ENCODE measurements around the gene TNFRSF13B. TPM values are rescaled to one million over a fixed set of nuclear protein-coding genes. Genes with fewer than 3 reads are reported as not detected.

The TNFRSF13B gene
- total RNA-seq, 1 experiment from 2014 or later, result 0.28 TPM

DNA sequence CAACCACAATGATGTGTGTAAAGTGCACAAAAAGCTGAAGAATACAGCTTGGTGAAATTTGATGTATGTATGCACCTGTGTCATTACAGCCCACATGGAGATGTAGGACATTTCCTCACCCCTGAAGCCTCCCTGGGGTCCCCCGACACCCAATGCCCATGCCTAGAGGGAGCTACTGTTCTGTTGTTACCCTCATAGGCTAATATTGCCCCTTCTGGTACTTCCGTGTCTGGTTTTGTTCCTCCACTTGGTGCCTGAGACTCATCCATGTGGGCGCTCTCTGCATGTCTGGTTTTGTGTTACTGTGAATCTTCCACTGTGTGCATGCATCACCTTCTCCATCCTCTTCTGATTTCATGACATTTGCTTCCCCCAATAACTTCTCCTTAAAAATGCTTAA, 18.6 kb downstream of the TNFRSF13B start:
- no peaks in the 10 kb centered on the region for H3K79me1 ChIP-seq (ENCODE audit: insufficient read depth, low read depth, low read length, poor library complexity, severe bottlenecking)
- no peaks in the 10 kb centered on the region for H3K27me3 ChIP-seq (ENCODE audit: insufficient read depth, low read length)
- H3K18ac ChIP-seq (ENCODE audit: insufficient read length, low read depth, low read length), result no peak overlapping the region
- H3K4me2 ChIP-seq (ENCODE audit: insufficient read depth, insufficient read length, low read length), result no peak overlapping the region
- H3K9me3 Mint-ChIP-seq, result peaks cover 8 to 11% of the 10 kb centered on the region in 2 experiments
- no peak overlapping the region for H3K27ac Mint-ChIP-seq
- H2BK12ac ChIP-seq (ENCODE audit: insufficient read length, low read depth, low read length), result no peak overlapping the region
- H2AFZ ChIP-seq (ENCODE audit: low read length), result no peak overlapping the region
- H2BK5ac ChIP-seq (ENCODE audit: insufficient read length, low read length), result no peak overlapping the region
- H4K91ac ChIP-seq (ENCODE audit: insufficient read length, low read depth, low read length), result no peak overlapping the region
- H3K56ac ChIP-seq (ENCODE audit: insufficient read length, low read depth, low read length), result no peak overlapping the region
- H2BK120ac ChIP-seq (ENCODE audit: low read depth, low read length, poor library complexity, severe bottlenecking), result no peak overlapping the region
- peaks cover 3 to 7% of the 10 kb centered on the region in 2 experiments; a peak in 2 of 4 replicates for H3K4me1 Mint-ChIP-seq
- no peaks in the 10 kb centered on the region for H3K4me1 ChIP-seq (ENCODE audit: insufficient read depth, low read length)
- H2BK15ac ChIP-seq (ENCODE audit: low read depth, low read length), result no peak overlapping the region
- H3K9me3 ChIP-seq (ENCODE audit: control insufficient read depth, low read depth, low read length), result no peaks in the 10 kb centered on the region
- H3K14ac ChIP-seq (ENCODE audit: insufficient read depth, low read length), result no peak overlapping the region
- no peak overlapping the region for H3K27ac ChIP-seq (ENCODE audit: insufficient read length, low read depth, low read length)
- TF ChIP-seq, protein P1, sequence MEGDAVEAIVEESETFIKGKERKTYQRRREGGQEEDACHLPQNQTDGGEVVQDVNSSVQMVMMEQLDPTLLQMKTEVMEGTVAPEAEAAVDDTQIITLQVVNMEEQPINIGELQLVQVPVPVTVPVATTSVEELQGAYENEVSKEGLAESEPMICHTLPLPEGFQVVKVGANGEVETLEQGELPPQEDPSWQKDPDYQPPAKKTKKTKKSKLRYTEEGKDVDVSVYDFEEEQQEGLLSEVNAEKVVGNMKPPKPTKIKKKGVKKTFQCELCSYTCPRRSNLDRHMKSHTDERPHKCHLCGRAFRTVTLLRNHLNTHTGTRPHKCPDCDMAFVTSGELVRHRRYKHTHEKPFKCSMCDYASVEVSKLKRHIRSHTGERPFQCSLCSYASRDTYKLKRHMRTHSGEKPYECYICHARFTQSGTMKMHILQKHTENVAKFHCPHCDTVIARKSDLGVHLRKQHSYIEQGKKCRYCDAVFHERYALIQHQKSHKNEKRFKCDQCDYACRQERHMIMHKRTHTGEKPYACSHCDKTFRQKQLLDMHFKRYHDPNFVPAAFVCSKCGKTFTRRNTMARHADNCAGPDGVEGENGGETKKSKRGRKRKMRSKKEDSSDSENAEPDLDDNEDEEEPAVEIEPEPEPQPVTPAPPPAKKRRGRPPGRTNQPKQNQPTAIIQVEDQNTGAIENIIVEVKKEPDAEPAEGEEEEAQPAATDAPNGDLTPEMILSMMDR (conservative IDR thresholded peaks at IDR 0.05), result no peak
- no peak overlapping the region for H3K4me3 Mint-ChIP-seq
- no peak overlapping the region for H3K23ac ChIP-seq (ENCODE audit: insufficient read length, low read depth, low read length)
- H3K27me3 Mint-ChIP-seq (ENCODE audit: low read depth), result peaks cover 26% of the 10 kb centered on the region
- H3K36me3 Mint-ChIP-seq (ENCODE audit: insufficient read depth in 1 of 3, low read depth in 3 of 3), result peaks cover 3 to 8% (median 7%) of the 10 kb centered on the region in 3 experiments; a peak in 5 of 7 replicates
- no peaks in the 10 kb centered on the region for H3K23me2 ChIP-seq (ENCODE audit: insufficient read length, low read depth, low read length, poor library complexity, severe bottlenecking)
- no peak overlapping the region for H3K4ac ChIP-seq (ENCODE audit: low read depth, low read length)
- H3K79me2 ChIP-seq (ENCODE audit: insufficient read depth, low read length), result no peaks in the 10 kb centered on the region
- no peak overlapping the region for H3T11ph ChIP-seq (ENCODE audit: low read length)
- H3K9ac ChIP-seq (ENCODE audit: extremely low read depth, insufficient read length, low read length), result no peak overlapping the region
- no peak overlapping the region for H2BK20ac ChIP-seq (ENCODE audit: low read depth, low read length, poor library complexity, severe bottlenecking)
- no CpG with 5 or more reads among the region's 3 CpGs for WGBS (ENCODE audit: extremely low coverage, insufficient read length, low lambda C conversion rate)
- no peak overlapping the region for H4K8ac ChIP-seq (replicated peaks; ENCODE audit: insufficient read length, low read depth, low read length)
- DNase-seq, result no peak
- no peaks in the 10 kb centered on the region for H4K20me1 ChIP-seq (ENCODE audit: control insufficient read depth, insufficient read depth, insufficient read length)
- no peak overlapping the region for H4K5ac ChIP-seq (ENCODE audit: insufficient read length, low read depth, low read length)
- H2AK5ac ChIP-seq (ENCODE audit: insufficient read length, low read length), result no peak overlapping the region

Data from H9 (cell line).